ENCODE results near the gene MOB3B.

Gene MOB3B

GRCh38 chr9:27529316-27530278 is at the start of gene MOB3B:
Gene MOB3B, minus strand, starts transcription at chr9:27529814. Its CDS starts 74,264 bp downstream, at chr9:27455550.
- DNase-seq: peak; percentile 44

GRCh38 chr9:27573634-27574590 is 44.3 kb upstream of the MOB3B start:
- peak; percentile 100 for DNase-seq

- DNase-seq: peak; percentile 91
Measured at GRCh38 chr9:27572918-27573633, 43.5 kb upstream of the MOB3B start, which contains the start of gene C9orf72. Gene C9orf72, minus strand, starts transcription at chr9:27573481. Its CDS starts 6,361 bp downstream, at chr9:27567120.

- peak; percentile 65 for DNase-seq
Measured at GRCh38 chr9:27572566-27572917, 42.9 kb upstream of the MOB3B start.

GRCh38 chr9:27572061-27572460 is 42.4 kb upstream of the MOB3B start:
- DNase-seq: no peak

- no peak for DNase-seq
Measured at GRCh38 chr9:27571011-27571410, 41.4 kb upstream of the MOB3B start.

GRCh38 chr9:27569406-27569805 is 39.8 kb upstream of the MOB3B start:
- DNase-seq: no peak

GRCh38 chr9:27566118-27566517 is 36.5 kb upstream of the MOB3B start:
- no peak for DNase-seq

GRCh38 chr9:27565696-27566095 is 36.1 kb upstream of the MOB3B start:
- no peak for DNase-seq

GRCh38 chr9:27564670-27565069 is 35.1 kb upstream of the MOB3B start:
- DNase-seq: no peak

- no peak for DNase-seq
Measured at GRCh38 chr9:27563738-27564430, 34.3 kb upstream of the MOB3B start.

GRCh38 chr9:27561685-27562084 is 32.1 kb upstream of the MOB3B start:
- no peak for DNase-seq

- DNase-seq: no peak
Measured at GRCh38 chr9:27560457-27560856, 30.8 kb upstream of the MOB3B start.

- no peak for DNase-seq
Measured at GRCh38 chr9:27558307-27558706, 28.7 kb upstream of the MOB3B start.

GRCh38 chr9:27556470-27556869 is 26.9 kb upstream of the MOB3B start:
- DNase-seq: no peak

- no peak for DNase-seq
Measured at GRCh38 chr9:27554712-27555111, 25.1 kb upstream of the MOB3B start.

- DNase-seq: no peak
Measured at GRCh38 chr9:27549196-27549755, 19.7 kb upstream of the MOB3B start.

- peak; percentile 14 for DNase-seq
Measured at GRCh38 chr9:27548055-27548741, 18.6 kb upstream of the MOB3B start.

GRCh38 chr9:27545471-27545870 is 15.9 kb upstream of the MOB3B start:
- peak; percentile 5 for DNase-seq

GRCh38 chr9:27542508-27542907 is 12.9 kb upstream of the MOB3B start:
- DNase-seq: no peak

- DNase-seq: no peak
Measured at GRCh38 chr9:27541740-27542139, 12.1 kb upstream of the MOB3B start.
